Astrocyte (in vitro differentiated cells and primary cell): ENCODE data around the gene RASGRP1.

Source experiments
- CTCF ChIP-seq: IDR thresholded peaks from 2 replicates; pipeline ENCODE4 v1.5.1; 2011; ENCODE audit warnings: low read depth, mild to moderate bottlenecking, inconsistent platforms, low read length, moderate library complexity; ENCODE audit not compliant: insufficient read depth
- EZH2 ChIP-seq: IDR thresholded peaks from 2 replicates; pipeline ENCODE4 v1.6.1; 2012; ENCODE audit warnings: mild to moderate bottlenecking, low read length, inconsistent platforms; ENCODE audit not compliant: insufficient read depth

GRCh38 chr15:38559131-38559530 lies 5.5 kb downstream of the RASGRP1 start:
- TF ChIP-seq CTCF, result no peak
- no peak for TF ChIP-seq EZH2
